HG02623 (cell line): ENCODE results near the gene TACR2.

Experiments
- ATAC-seq: cut with Tn5 transposase; IDR thresholded peaks from one replicate; pipeline ENCODE4 v1.9.1; 2021; ENCODE audit warnings: moderate library complexity; ENCODE audit not compliant: unreplicated experiment

Gene TACR2

GRCh38 chr10:69377191-69377590, 39.5 kb downstream of the TACR2 start:
- no peak for ATAC-seq

GRCh38 chr10:69376662-69377061, 40.1 kb downstream of the TACR2 start:
- ATAC-seq, result no peak

- no peak for ATAC-seq
Measured at GRCh38 chr10:69375307-69376151, 41.2 kb downstream of the TACR2 start.

- ATAC-seq, result no peak
Measured at GRCh38 chr10:69374931-69375306, 41.8 kb downstream of the TACR2 start.

GRCh38 chr10:69374242-69374641, 42.5 kb downstream of the TACR2 start:
- no peak for ATAC-seq

- no peak for ATAC-seq
Measured at GRCh38 chr10:69372126-69372980, 44.4 kb downstream of the TACR2 start.

- no peak for ATAC-seq
Measured at GRCh38 chr10:69367469-69367868, 49.2 kb downstream of the TACR2 start.

- ATAC-seq, result no peak
Measured at GRCh38 chr10:69366738-69367137, 50.0 kb downstream of the TACR2 start.

GRCh38 chr10:69364232-69364940, 52.3 kb downstream of the TACR2 start:
- no peak for ATAC-seq

GRCh38 chr10:69363666-69364065, 53.1 kb downstream of the TACR2 start:
- no peak for ATAC-seq

- no peak for ATAC-seq
Measured at GRCh38 chr10:69362471-69362954, 54.2 kb downstream of the TACR2 start.

GRCh38 chr10:69361303-69361614, 55.5 kb downstream of the TACR2 start:
- no peak for ATAC-seq

- ATAC-seq, result no peak
Measured at GRCh38 chr10:69360485-69361302, 56.0 kb downstream of the TACR2 start.

GRCh38 chr10:69359594-69359993, 57.1 kb downstream of the TACR2 start:
- no peak for ATAC-seq

GRCh38 chr10:69359148-69359547, 57.6 kb downstream of the TACR2 start:
- no peak for ATAC-seq

GRCh38 chr10:69358148-69358795, 58.4 kb downstream of the TACR2 start:
- ATAC-seq, result no peak

- ATAC-seq, result no peak
Measured at GRCh38 chr10:69356187-69356586, 60.5 kb downstream of the TACR2 start.

GRCh38 chr10:69353977-69354635, 62.6 kb downstream of the TACR2 start:
- ATAC-seq, result no peak
